ENCODE data around the gene SHISA6.

Gene SHISA6

DNA sequence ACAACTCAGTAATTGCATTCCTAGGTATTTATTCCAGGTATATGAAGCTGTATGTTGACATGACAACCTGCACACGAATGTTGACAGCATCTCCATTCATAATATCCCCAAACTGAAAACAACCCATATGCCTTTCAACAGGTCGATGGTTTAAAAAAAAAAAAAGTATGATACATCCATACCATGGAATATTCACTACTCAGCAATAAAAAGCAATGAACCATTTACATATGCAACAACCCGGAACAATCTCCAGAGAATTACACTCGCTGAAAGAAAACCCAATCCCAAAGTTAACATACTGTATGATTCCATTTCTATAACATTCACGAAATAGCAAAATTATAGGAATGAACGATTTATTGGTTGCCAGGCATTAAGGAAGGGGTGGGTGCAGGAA lies 304.0 kb downstream of the SHISA6 start:
- no peak for DNase-seq (ENCODE audit: low read depth)
- H3K4me3 ChIP-seq (ENCODE audit: control insufficient read depth, low read depth, low read length), result no peak overlapping the region
- TF ChIP-seq, protein P1, sequence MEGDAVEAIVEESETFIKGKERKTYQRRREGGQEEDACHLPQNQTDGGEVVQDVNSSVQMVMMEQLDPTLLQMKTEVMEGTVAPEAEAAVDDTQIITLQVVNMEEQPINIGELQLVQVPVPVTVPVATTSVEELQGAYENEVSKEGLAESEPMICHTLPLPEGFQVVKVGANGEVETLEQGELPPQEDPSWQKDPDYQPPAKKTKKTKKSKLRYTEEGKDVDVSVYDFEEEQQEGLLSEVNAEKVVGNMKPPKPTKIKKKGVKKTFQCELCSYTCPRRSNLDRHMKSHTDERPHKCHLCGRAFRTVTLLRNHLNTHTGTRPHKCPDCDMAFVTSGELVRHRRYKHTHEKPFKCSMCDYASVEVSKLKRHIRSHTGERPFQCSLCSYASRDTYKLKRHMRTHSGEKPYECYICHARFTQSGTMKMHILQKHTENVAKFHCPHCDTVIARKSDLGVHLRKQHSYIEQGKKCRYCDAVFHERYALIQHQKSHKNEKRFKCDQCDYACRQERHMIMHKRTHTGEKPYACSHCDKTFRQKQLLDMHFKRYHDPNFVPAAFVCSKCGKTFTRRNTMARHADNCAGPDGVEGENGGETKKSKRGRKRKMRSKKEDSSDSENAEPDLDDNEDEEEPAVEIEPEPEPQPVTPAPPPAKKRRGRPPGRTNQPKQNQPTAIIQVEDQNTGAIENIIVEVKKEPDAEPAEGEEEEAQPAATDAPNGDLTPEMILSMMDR (conservative IDR thresholded peaks at IDR 0.05; ENCODE audit: control insufficient read depth, insufficient read depth, low read depth, low read length), result no peak

DNA sequence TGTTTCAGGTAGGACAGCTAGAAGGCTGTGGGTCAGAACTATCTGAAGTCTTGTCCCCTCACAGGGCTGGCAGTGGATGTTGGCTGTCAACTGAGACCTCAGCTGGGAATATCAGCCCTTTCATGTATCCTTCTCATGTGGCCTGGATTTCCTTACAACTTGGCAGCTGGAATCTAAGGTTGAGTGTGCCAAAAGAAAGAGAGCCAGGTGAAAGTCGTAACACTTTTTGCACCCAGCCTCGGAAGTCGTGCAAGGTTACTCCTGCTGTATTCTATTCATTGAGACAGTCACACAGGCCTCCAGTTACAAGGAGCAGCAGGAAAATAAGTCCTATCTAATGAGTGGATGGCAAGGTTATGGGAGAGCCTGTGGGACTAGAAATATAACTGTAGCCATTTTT lies 304.7 kb downstream of the SHISA6 start:
- no peak overlapping the region for H3K4me3 ChIP-seq (ENCODE audit: control insufficient read depth, low read depth, low read length)
- TF ChIP-seq, protein P1 (conservative IDR thresholded peaks at IDR 0.05; ENCODE audit: control insufficient read depth, insufficient read depth, low read depth, low read length), result no peak
- no peak for DNase-seq (ENCODE audit: low read depth)

DNA sequence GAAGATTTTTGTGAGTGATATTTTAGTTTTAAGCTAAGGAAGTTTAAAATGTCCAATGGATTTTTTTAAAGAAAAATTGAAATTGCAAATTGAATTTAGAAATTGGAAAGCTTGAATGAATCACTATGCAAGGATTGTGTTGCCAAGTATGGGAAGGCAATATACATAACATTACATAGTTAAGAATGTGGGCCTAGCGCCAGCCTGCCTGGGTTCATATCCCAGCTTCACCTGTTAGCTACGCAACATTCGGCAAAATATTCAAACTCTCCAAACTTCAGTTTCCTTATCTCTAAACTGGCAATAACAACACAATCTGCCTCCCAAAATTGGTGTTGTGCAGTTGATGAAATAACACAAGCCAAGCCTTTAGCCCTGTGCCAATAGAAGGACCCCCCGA lies 306.8 kb downstream of the SHISA6 start:
- H3K4me3 ChIP-seq (ENCODE audit: control insufficient read depth, low read depth, low read length), result no peak overlapping the region
- TF ChIP-seq, protein P1 (conservative IDR thresholded peaks at IDR 0.05; ENCODE audit: control insufficient read depth, insufficient read depth, low read depth, low read length), result no peak
- no peak for DNase-seq (ENCODE audit: low read depth)

DNA sequence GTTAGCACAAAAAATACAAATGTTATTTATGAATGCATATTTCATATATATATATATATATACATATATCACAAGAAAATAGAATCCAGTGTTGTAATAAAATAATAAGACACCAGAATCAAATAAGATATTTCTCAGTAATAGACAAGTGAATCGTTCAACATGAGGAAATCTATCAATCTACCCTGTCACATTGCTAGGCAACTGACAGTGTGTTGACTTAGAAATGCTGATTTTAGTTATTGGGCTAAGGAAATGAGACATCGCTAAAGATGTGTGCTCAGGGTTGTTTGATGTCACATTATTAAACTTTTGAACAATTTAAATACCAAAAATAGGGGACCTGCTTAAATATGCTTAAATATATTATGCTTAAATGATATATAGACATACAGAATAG lies 307.4 kb downstream of the SHISA6 start:
- DNase-seq (ENCODE audit: low read depth), result no peak
- TF ChIP-seq, protein P1 (conservative IDR thresholded peaks at IDR 0.05; ENCODE audit: control insufficient read depth, insufficient read depth, low read depth, low read length), result no peak
- no peak overlapping the region for H3K4me3 ChIP-seq (ENCODE audit: control insufficient read depth, low read depth, low read length)

DNA sequence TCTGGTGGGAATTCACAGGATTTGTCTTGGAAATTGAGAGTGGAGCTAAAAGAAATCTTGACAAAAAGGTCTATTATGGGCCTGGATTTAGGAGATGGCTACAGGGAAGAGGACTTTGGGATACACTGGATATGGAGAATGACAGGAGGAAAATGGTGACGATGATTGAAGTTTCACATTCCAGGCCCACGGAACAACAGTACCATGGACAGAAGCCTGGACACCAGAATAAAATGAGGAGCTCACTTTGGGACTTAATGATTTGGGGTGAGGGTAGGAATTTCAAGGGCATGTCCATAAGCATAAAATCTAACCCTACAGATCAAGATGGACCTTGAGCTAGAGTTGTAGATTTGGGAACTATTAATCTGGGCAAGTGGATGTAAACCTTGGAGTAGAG lies 309.4 kb downstream of the SHISA6 start:
- TF ChIP-seq, protein P1 (conservative IDR thresholded peaks at IDR 0.05; ENCODE audit: control insufficient read depth, insufficient read depth, low read depth, low read length), result no peak
- no peak for DNase-seq (ENCODE audit: low read depth)
- H3K4me3 ChIP-seq (ENCODE audit: control insufficient read depth, low read depth, low read length), result no peak overlapping the region

DNA sequence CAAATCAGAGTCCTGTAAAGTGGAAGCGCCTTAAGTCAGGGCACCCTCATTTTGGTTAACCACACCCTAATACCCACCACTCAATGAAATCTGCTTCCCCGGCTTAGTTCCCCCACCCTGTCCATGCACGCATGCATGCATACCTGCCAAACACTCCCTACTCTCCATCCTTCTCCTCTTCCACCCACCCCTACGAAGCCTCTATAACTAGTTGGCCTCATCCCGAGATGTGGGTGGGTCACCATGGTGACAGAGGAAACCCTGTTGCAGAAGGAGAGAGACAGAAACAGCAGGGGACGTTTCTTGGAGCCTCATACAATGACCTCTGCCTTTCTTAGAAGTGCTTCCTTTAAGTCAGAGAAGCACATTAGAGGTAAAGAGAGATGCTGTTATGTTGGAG lies 310.4 kb downstream of the SHISA6 start:
- TF ChIP-seq, protein P1 (conservative IDR thresholded peaks at IDR 0.05; ENCODE audit: control insufficient read depth, insufficient read depth, low read depth, low read length), result no peak
- H3K4me3 ChIP-seq (ENCODE audit: control insufficient read depth, low read depth, low read length), result no peak overlapping the region
- DNase-seq (ENCODE audit: low read depth), result no peak

DNA sequence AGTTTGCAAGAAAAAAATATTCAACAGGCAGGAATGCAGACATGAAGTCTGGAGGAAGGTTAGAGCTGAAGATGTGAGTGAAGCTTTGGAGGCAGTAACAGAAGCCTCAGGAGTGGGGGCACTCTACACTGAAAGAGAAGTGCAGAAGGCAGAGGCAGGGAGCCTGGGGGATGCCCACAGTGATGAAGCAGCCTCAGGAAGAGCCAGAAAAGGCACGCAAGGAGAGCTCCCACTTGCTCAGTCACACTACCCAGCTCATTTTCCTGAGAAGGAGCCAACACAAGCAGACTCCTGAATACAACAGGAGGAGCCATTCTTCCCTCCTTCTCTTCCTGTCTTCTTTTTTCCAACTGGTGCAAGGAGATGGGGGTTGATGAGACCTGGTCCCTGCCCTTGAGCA lies 312.1 kb downstream of the SHISA6 start:
- TF ChIP-seq, protein P1 (conservative IDR thresholded peaks at IDR 0.05; ENCODE audit: control insufficient read depth, insufficient read depth, low read depth, low read length), result no peak
- no peak for DNase-seq (ENCODE audit: low read depth)
- no peak overlapping the region for H3K4me3 ChIP-seq (ENCODE audit: control insufficient read depth, low read depth, low read length)

Measured in fibroblast of mammary gland (primary cell).